ENCODE measurements around the gene GBF1. TPM values are rescaled to one million over a fixed set of nuclear protein-coding genes. Genes with fewer than 3 reads are reported as not detected.

GBF1 gene
- total and polyA plus RNA-seq, 2 donors (not counting 1 experiment from before 2014, with no cell fraction given): 20.8 to 39.3 TPM

GRCh38 chr10:102279104-102279503 is 33.8 kb downstream of the GBF1 start:
- no peak for ATAC-seq (ENCODE audit: low read depth)
- intact Hi-C loops (cut with micrococcal nuclease): no loop called here
- POLR2A ChIA-PET: no interaction called here
- TF ChIP-seq EZH2 (IDR thresholded peaks at IDR 0.05; ENCODE audit: borderline replicate concordance, insufficient read depth, low read depth, low read length, poor library complexity, severe bottlenecking) (no peak), CTCF (IDR thresholded peaks at IDR 0.05) (no peak)
- peaks cover 15 to 18% of the 10 kb centered on the region in 2 donors for H3K4me1 ChIP-seq (ENCODE audit: control insufficient read depth in 2 of 2, insufficient read depth in 2 of 2, low read length in 2 of 2)
- Mint-ChIP-seq H3K4me1 (peaks cover 28% of the 10 kb centered on the region), H3K4me3 (no peak overlapping the region), H3K27me3 (no peaks in the 10 kb centered on the region), H3K27ac (no peak overlapping the region), H3K9me3 (ENCODE audit: insufficient read depth) (no peaks in the 10 kb centered on the region)
- H3K4me3 ChIP-seq (ENCODE audit: control extremely low read depth in 1 of 5, extremely low read depth in 1 of 5, insufficient read depth in 1 of 5, low read depth in 2 of 5, low read length in 4 of 5): no peak overlapping the region
- H3K36me3 ChIP-seq (replicated peaks in 1 of 2; ENCODE audit: control extremely low read depth in 1 of 2, control insufficient read depth in 1 of 2, extremely low read depth in 1 of 2, insufficient read depth in 2 of 2, low read length in 1 of 2): peaks cover 0 to 12% of the 10 kb centered on the region in 2 experiments
- no peak overlapping the region for H3K9ac ChIP-seq (ENCODE audit: low read length)
- no peak overlapping the region for H3K4me2 ChIP-seq (replicated peaks; ENCODE audit: low read depth, low read length, poor library complexity, severe bottlenecking)
- no peak overlapping the region for H2AFZ ChIP-seq (ENCODE audit: insufficient read depth, low read depth, low read length, poor library complexity, severe bottlenecking)
- peaks cover 74% of the 10 kb centered on the region for H4K20me1 ChIP-seq (ENCODE audit: control insufficient read depth, insufficient read depth, low read length, poor library complexity, severe bottlenecking)
- H3K27me3 ChIP-seq (replicated peaks in 1 of 4; ENCODE audit: control extremely low read depth in 1 of 4, control insufficient read depth in 3 of 4, insufficient read depth in 4 of 4, low read length in 3 of 4): no peaks in the 10 kb centered on the region
- no peak overlapping the region for H3K27ac ChIP-seq (ENCODE audit: low read length in 2 of 2)
- no peak for DNase-seq
- CTCF ChIA-PET: interaction anchor here (1.7 kb wide), 1 partner anchor 50 kb away, joined by 5 read pairs; no protein-coding TSS in a partner anchor
- H3K79me2 ChIP-seq (ENCODE audit: control insufficient read depth, insufficient read depth, low read length): peaks cover 63% of the 10 kb centered on the region
- no peaks in the 10 kb centered on the region for H3K9me3 ChIP-seq (ENCODE audit: control extremely low read depth in 1 of 3, control insufficient read depth in 2 of 3, insufficient read depth in 1 of 3, low read length in 2 of 3)

GRCh38 chr10:102280397-102281101 is 35.2 kb downstream of the GBF1 start:
- no peaks in the 10 kb centered on the region for H3K9me3 Mint-ChIP-seq (ENCODE audit: insufficient read depth)
- intact Hi-C loops (cut with micrococcal nuclease): no loop called here
- H3K27ac Mint-ChIP-seq: no peak overlapping the region
- Histone ChIP-seq H3K9ac (ENCODE audit: low read length) (peak overlapping the region; percentile 32), H3K4me2 (replicated peaks; ENCODE audit: low read depth, low read length, poor library complexity, severe bottlenecking) (peak overlapping the region; percentile 20), H3K4me1 (ENCODE audit: control insufficient read depth in 2 of 2, insufficient read depth in 2 of 2, low read length in 2 of 2) (peaks cover 15 to 18% of the 10 kb centered on the region in 2 donors), H3K36me3 (replicated peaks in 1 of 2; ENCODE audit: control extremely low read depth in 1 of 2, control insufficient read depth in 1 of 2, extremely low read depth in 1 of 2, insufficient read depth in 2 of 2, low read length in 1 of 2) (peaks cover 0 to 12% of the 10 kb centered on the region in 2 experiments), H3K9me3 (ENCODE audit: control extremely low read depth in 1 of 3, control insufficient read depth in 2 of 3, insufficient read depth in 1 of 3, low read length in 2 of 3) (no peaks in the 10 kb centered on the region), H4K20me1 (ENCODE audit: control insufficient read depth, insufficient read depth, low read length, poor library complexity, severe bottlenecking) (peaks cover 68% of the 10 kb centered on the region), H2AFZ (ENCODE audit: insufficient read depth, low read depth, low read length, poor library complexity, severe bottlenecking) (no peak overlapping the region), H3K4me3 (ENCODE audit: control extremely low read depth in 1 of 5, extremely low read depth in 1 of 5, insufficient read depth in 1 of 5, low read depth in 2 of 5, low read length in 4 of 5) (no peak overlapping the region), H3K27me3 (replicated peaks in 1 of 4; ENCODE audit: control extremely low read depth in 1 of 4, control insufficient read depth in 3 of 4, insufficient read depth in 4 of 4, low read length in 3 of 4) (no peaks in the 10 kb centered on the region), H3K79me2 (ENCODE audit: control insufficient read depth, insufficient read depth, low read length) (peaks cover 54% of the 10 kb centered on the region), H3K27ac (ENCODE audit: low read length in 2 of 2) (no peak overlapping the region)
- peaks cover 28% of the 10 kb centered on the region for H3K4me1 Mint-ChIP-seq
- no peak for TF ChIP-seq CTCF (IDR thresholded peaks at IDR 0.05)
- no peak for TF ChIP-seq EZH2 (IDR thresholded peaks at IDR 0.05; ENCODE audit: borderline replicate concordance, insufficient read depth, low read depth, low read length, poor library complexity, severe bottlenecking)
- CTCF ChIA-PET: interaction anchor here (1.0 kb wide), 1 partner anchor 51 kb away, joined by 3 read pairs; no protein-coding TSS in a partner anchor
- WGBS (ENCODE audit: insufficient coverage): 25% methylated on average over 2 of the region's 3 CpGs
- H3K4me3 Mint-ChIP-seq: peak overlapping the region; percentile 25
- DNase-seq (no peak), ATAC-seq (ENCODE audit: low read depth) (no peak)
- no peaks in the 10 kb centered on the region for H3K27me3 Mint-ChIP-seq
- POLR2A ChIA-PET: no interaction called here
